Vagina (tissue), 2 donors: ENCODE measurements around the gene PRCC. TPM values are rescaled to one million over a fixed set of nuclear protein-coding genes. Genes with fewer than 3 reads are reported as not detected.
A peak's percentile ranks its signal among the peaks of the same experiment; 100 is the strongest.

Experiments
- DNase-seq, 2 donors: peaks; one replicate each; pipeline ENCODE4 v3.0.0-alpha.2; 2017; ENCODE audit errors: extremely low spot score in 2 of 2
- H3K27ac ChIP-seq: fragments of 200-600 bp; sonication (generic); one replicate; pipeline ENCODE4 v1.5.1; 2019
- H3K27me3 ChIP-seq: fragments of 200-600 bp; sonication (generic); one replicate; pipeline ENCODE4 v1.5.1; 2019
- H3K36me3 ChIP-seq, 2 donors: fragments of 200-600 bp; sonication (generic); one replicate each; pipeline ENCODE4 v1.5.1; 2017 to 2019
- H3K4me1 ChIP-seq: fragments of 200-600 bp; sonication (generic); one replicate; pipeline ENCODE4 v1.5.1; 2019
- H3K4me3 ChIP-seq, 2 donors: fragments of 200-600 bp; sonication (generic); 1 replicate in 1 of 2; 2 replicates in 1 of 2; pipeline ENCODE4 v1.5.1; 2016 to 2019
- H3K9me3 ChIP-seq: fragments of 200-600 bp; sonication (generic); one replicate; pipeline ENCODE4 v1.5.1; 2019
- POLR2A ChIP-seq, 2 donors: fragments of 450-650 bp; IDR thresholded peaks; one replicate each; pipeline ENCODE4 v1.6.1; 2017; ENCODE audit warnings: antibody characterized with exemption in 2 of 2, mild to moderate bottlenecking in 2 of 2, moderate library complexity in 2 of 2
- POLR2AphosphoS5 ChIP-seq, 2 donors: sonication (generic); formaldehyde crosslinking; IDR thresholded peaks; one replicate each; pipeline ENCODE4 v1.9.0; 2017; ENCODE audit warnings: antibody characterized with exemption in 2 of 2, mild to moderate bottlenecking in 2 of 2, low read depth in 1 of 2; ENCODE audit not compliant: insufficient read depth in 1 of 2
- intact Hi-C: fragments of 100-400 bp; cut with DNase I; formaldehyde crosslinking; loops from one replicate; pipeline ENCODE4 v1.15.1; 2023
- total RNA-seq: library from RNA; depleted of rRNA; stranded (reverse); fragments of >200 nt; gene quantifications from one replicate; pipeline ENCODE4 v1.2.3, GENCODE V29; 2016
- TF ChIP-seq, protein P1 (sequence below), 3 experiments: fragments of 450-650 bp in 2 of 3; fragments of 200-600 bp in 1 of 3; sonication (generic) in 1 of 3; IDR thresholded peaks; one replicate each; pipeline ENCODE4 v1.5.1; 2017 to 2019; ENCODE audit warnings: antibody characterized with exemption in 3 of 3, mild to moderate bottlenecking in 2 of 3, moderate library complexity in 2 of 3

The PRCC gene
- total RNA-seq, 1 donor from 2014 or later, result 30.4 TPM

DNA sequence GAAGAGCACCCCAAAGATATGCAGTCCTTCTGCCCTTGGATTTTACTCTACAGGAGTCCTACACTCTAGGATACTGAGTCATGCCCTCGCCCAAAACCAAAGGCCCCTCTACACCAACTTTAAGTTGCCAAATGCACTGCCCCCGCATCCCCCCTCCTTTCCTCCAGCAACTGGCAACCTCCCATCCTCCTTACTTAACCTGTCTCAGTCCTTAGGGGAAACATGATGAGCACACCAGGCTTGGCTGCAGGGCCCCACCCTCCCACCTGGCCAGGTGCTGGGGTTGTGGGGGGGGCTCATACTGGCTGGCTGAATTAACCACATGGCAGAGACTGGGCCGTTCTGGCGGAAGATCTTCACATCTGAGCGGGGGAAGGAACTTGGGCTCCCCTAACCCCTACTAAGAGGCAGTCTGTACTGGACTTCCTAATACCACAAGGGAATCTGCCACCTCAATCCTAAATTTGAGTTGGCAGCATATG lies 17.1 kb upstream of the PRCC start:
- TF ChIP-seq, protein P1, sequence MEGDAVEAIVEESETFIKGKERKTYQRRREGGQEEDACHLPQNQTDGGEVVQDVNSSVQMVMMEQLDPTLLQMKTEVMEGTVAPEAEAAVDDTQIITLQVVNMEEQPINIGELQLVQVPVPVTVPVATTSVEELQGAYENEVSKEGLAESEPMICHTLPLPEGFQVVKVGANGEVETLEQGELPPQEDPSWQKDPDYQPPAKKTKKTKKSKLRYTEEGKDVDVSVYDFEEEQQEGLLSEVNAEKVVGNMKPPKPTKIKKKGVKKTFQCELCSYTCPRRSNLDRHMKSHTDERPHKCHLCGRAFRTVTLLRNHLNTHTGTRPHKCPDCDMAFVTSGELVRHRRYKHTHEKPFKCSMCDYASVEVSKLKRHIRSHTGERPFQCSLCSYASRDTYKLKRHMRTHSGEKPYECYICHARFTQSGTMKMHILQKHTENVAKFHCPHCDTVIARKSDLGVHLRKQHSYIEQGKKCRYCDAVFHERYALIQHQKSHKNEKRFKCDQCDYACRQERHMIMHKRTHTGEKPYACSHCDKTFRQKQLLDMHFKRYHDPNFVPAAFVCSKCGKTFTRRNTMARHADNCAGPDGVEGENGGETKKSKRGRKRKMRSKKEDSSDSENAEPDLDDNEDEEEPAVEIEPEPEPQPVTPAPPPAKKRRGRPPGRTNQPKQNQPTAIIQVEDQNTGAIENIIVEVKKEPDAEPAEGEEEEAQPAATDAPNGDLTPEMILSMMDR (IDR thresholded peaks at IDR 0.05), result no peak
- TF ChIP-seq POLR2A (IDR thresholded peaks at IDR 0.05) (no peak), POLR2AphosphoS5 (IDR thresholded peaks at IDR 0.05; ENCODE audit: insufficient read depth in 1 of 2, low read depth in 1 of 2) (peak; percentile 21 to 54)
- Histone ChIP-seq H3K36me3 (no peaks in the 10 kb centered on the region), H3K9me3 (no peaks in the 10 kb centered on the region), H3K27me3 (no peaks in the 10 kb centered on the region), H3K4me3 (peak overlapping the region; percentile 96 to 97), H3K4me1 (peaks cover 65% of the 10 kb centered on the region), H3K27ac (peak overlapping the region; percentile 99)
- peak in 1 of 2 donors; percentile 93 for DNase-seq
- intact Hi-C loops, result no loop called here

DNA sequence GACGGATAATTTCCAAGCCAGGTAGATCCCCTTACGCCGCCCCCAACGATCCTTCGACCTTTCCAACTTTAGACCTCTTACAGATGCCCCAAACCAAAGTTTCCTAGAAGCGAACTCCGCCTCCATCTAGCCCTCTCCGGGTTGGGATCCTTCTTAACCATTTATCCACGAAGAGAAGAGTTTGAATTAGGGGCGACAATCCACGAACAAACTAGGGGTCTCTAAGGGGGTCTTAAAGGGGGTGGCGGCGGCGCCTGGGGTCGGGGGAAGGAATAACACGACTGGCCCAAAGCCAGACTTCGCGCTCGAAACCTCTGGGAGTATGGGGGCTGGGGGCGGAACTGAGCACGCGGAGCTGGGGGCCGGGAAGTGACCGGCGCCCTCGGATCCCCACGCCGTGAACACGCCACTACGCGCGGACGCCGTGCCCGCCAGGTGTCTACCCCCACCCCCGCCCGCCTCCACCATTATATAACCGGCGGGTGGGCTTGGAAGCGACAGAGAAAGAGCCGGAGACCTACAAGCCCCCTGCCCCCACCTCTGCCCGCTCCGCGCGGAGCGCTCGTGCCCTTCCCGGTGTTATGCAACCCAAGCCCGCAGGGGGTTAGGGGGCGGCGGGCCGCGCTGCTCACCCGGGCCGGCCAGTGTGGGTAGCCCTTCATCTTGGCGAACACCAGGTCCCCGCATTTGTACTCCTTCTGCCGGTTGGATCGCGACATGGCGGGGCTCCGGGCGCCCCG lies 16.5 kb upstream of the PRCC start:
- no peaks in the 10 kb centered on the region for H3K9me3 ChIP-seq
- H3K36me3 ChIP-seq, result no peaks in the 10 kb centered on the region
- peaks cover 59% of the 10 kb centered on the region for H3K4me1 ChIP-seq
- peak overlapping the region; percentile 96 to 97 for H3K4me3 ChIP-seq
- TF ChIP-seq POLR2A (IDR thresholded peaks at IDR 0.05), result no peak
- peak in 1 of 2 donors; percentile 11 for TF ChIP-seq POLR2AphosphoS5 (IDR thresholded peaks at IDR 0.05; ENCODE audit: insufficient read depth in 1 of 2, low read depth in 1 of 2)
- TF ChIP-seq, protein P1 (IDR thresholded peaks at IDR 0.05), result peak in 1 of 3 experiments; percentile 16
- H3K27me3 ChIP-seq, result no peaks in the 10 kb centered on the region
- peak in 1 of 2 donors; percentile 87 for DNase-seq
- peak overlapping the region; percentile 99 for H3K27ac ChIP-seq
- intact Hi-C loops, result no loop called here

DNA sequence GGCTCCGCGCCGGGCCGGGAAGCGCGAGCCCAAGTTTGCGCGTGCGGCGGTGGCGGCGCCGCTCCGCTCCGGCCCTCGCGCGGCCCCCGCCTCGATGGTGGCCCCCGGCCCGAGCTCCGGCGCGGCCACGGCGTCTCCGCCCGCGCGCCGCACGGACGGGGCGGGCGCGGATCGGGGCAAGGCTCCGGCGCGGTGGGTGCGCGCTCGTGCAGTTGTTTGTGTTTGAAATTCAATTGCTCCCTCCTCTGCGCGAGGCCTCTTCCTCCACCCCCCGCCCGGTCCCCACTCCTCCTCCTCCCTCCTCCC lies 15.9 kb upstream of the PRCC start, which contains the start of gene HDGF:
Gene HDGF (minus strand): TSS at position 225 of the 306 bp plus-strand sequence. CDS start 246 bp downstream, outside the sequence.
- Histone ChIP-seq H3K4me3 (peak within 1 kb of the TSS; percentile 96 to 97), H3K9me3 (no peaks in the 10 kb centered on the region), H3K27me3 (no peaks in the 10 kb centered on the region), H3K36me3 (no peaks in the 10 kb centered on the region), H3K27ac (peak within 1 kb of the TSS; percentile 99), H3K4me1 (peaks cover 53% of the 10 kb centered on the region)
- TF ChIP-seq POLR2AphosphoS5 (IDR thresholded peaks at IDR 0.05; ENCODE audit: insufficient read depth in 1 of 2, low read depth in 1 of 2), result no peak
- TF ChIP-seq, protein P1 (IDR thresholded peaks at IDR 0.05), result no peak
- TF ChIP-seq POLR2A (IDR thresholded peaks at IDR 0.05), result peak in 1 of 2 donors; percentile 40
- no peak for DNase-seq
- intact Hi-C loops, result no loop called here

DNA sequence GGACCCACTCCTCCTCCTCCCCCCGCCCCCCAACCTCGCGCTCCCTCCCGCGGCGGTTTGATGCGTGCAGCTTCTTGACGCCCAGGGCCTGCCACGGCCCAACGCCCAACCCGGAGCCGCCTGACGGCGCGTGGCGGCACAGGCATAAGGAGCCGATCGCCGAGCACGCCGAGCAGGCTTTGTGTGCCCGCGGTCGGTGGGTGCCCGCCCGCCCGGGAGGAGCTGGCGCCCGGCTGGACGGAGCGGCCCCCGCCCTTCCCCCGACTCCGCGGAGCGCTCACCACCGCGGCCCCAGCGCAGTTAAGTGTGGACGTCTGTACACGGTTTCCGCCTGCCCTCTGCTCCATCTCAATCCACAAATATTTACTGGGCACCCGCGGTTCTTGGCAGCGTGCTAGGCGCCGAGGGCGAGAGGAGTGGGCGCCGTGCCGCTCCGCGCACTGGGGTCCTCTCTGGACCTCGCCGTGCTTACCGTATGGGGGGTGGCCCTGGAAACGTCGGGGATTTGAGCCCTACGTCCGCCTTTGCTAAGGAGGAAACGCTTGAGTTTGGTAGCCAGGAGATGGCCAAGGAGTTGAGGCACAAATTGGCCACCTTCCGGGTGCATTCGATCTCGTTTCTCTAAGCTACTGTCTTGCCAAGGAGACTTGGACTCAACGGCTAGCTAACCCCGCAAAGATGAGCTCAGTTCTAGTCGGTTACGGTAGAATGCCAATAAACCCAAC lies 15.4 kb upstream of the PRCC start:
- Histone ChIP-seq H3K36me3 (no peaks in the 10 kb centered on the region), H3K27ac (peak overlapping the region; percentile 99), H3K4me3 (peak overlapping the region; percentile 96 to 97), H3K27me3 (no peaks in the 10 kb centered on the region), H3K9me3 (no peaks in the 10 kb centered on the region), H3K4me1 (peaks cover 48% of the 10 kb centered on the region)
- intact Hi-C loops, result no loop called here
- DNase-seq, result peak in 1 of 2 donors; percentile 97
- TF ChIP-seq POLR2AphosphoS5 (IDR thresholded peaks at IDR 0.05; ENCODE audit: insufficient read depth in 1 of 2, low read depth in 1 of 2) (peak; percentile 44 to 62), POLR2A (IDR thresholded peaks at IDR 0.05) (no peak)
- TF ChIP-seq, protein P1 (IDR thresholded peaks at IDR 0.05), result peak in 1 of 3 experiments; percentile 17
